ENCODE measurements around the gene GPR155.

The GPR155 gene, protein sequence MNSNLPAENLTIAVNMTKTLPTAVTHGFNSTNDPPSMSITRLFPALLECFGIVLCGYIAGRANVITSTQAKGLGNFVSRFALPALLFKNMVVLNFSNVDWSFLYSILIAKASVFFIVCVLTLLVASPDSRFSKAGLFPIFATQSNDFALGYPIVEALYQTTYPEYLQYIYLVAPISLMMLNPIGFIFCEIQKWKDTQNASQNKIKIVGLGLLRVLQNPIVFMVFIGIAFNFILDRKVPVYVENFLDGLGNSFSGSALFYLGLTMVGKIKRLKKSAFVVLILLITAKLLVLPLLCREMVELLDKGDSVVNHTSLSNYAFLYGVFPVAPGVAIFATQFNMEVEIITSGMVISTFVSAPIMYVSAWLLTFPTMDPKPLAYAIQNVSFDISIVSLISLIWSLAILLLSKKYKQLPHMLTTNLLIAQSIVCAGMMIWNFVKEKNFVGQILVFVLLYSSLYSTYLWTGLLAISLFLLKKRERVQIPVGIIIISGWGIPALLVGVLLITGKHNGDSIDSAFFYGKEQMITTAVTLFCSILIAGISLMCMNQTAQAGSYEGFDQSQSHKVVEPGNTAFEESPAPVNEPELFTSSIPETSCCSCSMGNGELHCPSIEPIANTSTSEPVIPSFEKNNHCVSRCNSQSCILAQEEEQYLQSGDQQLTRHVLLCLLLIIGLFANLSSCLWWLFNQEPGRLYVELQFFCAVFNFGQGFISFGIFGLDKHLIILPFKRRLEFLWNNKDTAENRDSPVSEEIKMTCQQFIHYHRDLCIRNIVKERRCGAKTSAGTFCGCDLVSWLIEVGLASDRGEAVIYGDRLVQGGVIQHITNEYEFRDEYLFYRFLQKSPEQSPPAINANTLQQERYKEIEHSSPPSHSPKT

DNA sequence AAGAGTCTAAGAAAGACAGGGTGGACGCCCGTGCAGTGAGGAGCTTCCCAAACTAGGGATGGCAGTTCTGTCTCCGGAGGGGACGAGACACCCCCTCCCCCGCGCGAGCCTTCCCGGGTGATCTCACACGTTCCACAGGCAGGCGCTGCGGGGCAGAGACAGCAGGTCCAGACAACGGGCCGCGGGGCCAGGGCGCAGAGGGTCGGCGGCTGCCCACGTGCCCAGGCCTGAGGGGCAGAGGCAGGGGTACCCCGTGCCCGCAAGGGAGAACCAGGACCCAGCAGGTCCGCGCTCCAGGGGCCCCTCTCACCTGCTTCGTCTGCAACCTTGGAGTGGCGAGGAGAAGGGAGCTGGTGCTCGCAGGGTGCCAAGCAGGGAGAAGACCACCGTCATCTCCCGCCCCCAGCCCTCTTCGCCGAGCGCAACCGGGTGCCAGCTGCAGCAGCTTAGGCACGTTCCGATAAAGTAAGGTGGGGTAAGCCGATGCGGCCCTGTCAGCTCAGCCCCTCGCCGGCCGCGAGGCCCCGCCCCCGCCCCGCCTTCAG lies at the start of gene GPR155:
GPR155 (minus strand) TSS at position 467 of the 545 bp plus-strand sequence. CDS start 5,073 bp downstream, outside the sequence.
- TF ChIP-seq, protein P1, sequence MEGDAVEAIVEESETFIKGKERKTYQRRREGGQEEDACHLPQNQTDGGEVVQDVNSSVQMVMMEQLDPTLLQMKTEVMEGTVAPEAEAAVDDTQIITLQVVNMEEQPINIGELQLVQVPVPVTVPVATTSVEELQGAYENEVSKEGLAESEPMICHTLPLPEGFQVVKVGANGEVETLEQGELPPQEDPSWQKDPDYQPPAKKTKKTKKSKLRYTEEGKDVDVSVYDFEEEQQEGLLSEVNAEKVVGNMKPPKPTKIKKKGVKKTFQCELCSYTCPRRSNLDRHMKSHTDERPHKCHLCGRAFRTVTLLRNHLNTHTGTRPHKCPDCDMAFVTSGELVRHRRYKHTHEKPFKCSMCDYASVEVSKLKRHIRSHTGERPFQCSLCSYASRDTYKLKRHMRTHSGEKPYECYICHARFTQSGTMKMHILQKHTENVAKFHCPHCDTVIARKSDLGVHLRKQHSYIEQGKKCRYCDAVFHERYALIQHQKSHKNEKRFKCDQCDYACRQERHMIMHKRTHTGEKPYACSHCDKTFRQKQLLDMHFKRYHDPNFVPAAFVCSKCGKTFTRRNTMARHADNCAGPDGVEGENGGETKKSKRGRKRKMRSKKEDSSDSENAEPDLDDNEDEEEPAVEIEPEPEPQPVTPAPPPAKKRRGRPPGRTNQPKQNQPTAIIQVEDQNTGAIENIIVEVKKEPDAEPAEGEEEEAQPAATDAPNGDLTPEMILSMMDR (IDR thresholded peaks at IDR 0.05; ENCODE audit: low read depth, low read length): no peak; the same call in none of the 2 replicates
- DNase-seq (ENCODE audit: extremely low read depth, low read depth): no peak

DNA sequence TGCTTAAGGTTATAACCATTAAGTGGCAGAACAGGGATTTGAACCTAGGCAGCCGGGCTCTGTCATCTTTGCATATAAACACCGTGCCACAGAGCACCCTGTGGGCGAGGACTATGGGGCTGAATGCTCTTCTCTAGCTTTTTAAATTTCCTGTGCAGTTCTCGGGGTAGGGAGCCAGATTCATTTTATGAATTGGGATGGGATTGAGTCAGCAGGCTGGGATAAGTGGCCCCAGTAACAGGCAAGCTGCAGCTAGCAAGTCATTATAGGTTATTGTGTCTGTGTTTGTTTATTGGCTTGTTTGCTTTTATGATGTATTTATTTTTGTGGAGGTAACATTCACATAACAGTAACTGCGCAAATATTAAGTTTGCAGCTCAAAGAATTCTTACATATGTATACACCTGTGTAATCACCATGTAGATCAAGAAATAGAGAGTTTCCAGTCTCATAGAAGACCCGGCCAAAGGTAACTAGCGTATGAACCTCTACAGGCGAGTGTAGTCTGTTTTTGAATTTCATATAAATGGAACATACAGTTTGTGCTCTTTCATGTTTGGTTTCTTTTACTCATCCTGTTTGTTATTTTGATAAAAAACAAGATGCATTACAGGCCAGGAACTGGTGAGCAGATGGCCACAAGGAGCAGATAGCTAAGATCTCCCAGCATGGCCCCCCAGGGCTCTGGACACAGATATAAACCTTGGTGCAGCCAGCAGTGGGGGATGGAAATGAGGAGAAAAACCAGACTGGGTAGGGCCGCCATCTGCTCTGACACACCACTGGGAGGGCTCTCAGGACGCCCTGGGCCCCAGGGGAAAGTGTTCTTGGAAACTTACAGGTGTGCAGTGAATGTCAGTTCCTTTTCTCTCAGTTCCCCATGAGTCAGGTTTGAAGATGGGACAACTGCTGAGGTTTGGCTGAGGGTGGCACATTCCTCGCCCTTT lies 49.2 kb upstream of the GPR155 start:
- TF ChIP-seq, protein P1 (IDR thresholded peaks at IDR 0.05; ENCODE audit: low read depth, low read length): no peak
- no peak for DNase-seq (ENCODE audit: extremely low read depth, low read depth)

DNA sequence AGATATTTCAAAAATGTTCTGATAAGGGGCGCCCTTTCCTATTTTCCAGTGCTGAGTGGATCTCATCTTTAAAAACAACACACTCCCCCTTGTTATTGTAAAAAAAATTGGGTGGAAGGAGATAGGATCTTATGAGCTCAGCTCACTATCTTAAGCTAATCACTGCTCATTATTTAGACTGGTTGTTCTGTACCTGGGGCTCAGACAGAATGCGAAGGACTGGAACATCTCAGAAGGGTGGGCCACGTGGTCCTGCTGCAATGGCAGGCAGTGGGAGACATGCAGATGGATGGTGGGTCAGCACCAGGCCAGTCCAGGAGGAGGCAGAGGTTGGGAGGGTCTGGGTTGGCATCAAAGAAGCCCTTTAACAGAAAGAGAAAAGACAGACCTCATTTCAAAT lies 48.3 kb upstream of the GPR155 start:
- DNase-seq (ENCODE audit: extremely low read depth, low read depth): no peak
- TF ChIP-seq, protein P1 (IDR thresholded peaks at IDR 0.05; ENCODE audit: low read depth, low read length): no peak

DNA sequence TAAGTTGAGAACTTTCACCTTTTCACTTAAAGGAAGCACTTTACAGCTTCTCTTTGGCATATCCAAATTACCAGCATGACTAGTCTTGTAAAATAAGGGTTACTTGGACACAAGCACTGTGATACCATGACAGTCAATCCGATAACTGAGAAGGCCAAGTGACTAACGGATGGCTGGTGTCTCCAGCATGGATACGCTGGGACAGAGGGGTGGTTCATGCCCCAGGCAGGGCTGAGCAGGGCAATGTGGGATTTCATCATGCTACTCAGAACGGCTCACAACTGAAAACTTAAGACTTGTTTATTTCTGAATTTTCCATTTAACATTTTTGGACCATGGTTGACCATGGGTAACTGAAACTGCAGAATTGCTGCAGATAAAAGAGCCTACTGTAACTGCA lies 43.1 kb upstream of the GPR155 start:
- DNase-seq (ENCODE audit: extremely low read depth, low read depth): no peak
- TF ChIP-seq, protein P1 (IDR thresholded peaks at IDR 0.05; ENCODE audit: low read depth, low read length): no peak

DNA sequence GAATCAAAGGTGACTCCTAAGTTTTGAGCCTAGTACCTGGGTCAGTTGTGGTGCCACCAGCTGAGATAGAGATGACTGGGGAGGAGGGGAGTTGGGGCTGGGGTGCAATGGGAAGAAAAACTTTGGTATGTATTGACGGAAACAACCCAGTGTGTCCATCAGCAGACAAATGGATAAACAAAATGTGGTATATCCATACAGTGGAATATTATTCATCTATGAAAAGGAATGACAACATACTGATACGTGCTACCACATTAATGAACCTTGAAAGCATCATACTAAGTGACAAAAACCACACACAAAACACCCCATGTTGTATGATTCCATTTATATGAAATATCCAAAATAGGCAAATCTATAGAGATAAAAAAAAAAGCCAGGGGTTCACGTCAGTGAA lies 41.1 kb upstream of the GPR155 start:
- DNase-seq (ENCODE audit: extremely low read depth, low read depth): no peak
- TF ChIP-seq, protein P1 (IDR thresholded peaks at IDR 0.05; ENCODE audit: low read depth, low read length): no peak

DNA sequence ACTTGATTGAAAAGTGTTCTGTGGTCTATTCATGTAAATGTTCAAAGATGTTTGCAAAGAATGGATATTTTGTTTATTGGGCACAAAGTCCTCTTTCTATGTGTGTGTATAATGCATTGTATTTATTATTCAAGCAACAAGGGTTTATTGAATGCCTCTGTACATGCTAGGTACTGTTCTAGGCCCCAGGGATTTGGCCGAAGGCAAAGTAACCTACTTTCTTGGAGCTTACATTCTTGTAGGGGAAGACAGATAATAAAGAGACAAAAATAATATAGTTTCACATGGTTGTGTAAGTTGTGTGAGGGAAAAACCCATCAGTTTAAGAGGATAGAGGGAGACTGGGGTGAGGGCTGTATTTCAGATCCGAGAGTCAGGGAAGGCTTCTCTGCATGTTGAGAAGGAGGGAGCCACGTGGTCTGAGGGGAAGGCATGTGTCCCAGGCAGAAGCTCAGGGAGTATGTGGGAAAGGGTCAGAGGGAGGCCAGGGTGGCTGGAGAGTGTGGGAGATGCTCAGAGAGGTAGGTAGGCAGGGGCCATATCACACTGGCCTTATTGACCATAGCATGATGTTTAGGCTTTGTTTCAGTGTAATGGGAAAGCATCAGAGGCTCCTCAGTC lies 40.4 kb upstream of the GPR155 start:
- TF ChIP-seq, protein P1 (IDR thresholded peaks at IDR 0.05; ENCODE audit: low read depth, low read length): no peak
- DNase-seq (ENCODE audit: extremely low read depth, low read depth): no peak

Data from AG09319 (cell line).